Brain microvascular endothelial cell (primary cell): ENCODE results near the gene BATF.

Source experiments
- DNase-seq: peaks from one replicate; pipeline ENCODE4 v3.0.0-alpha.2; 2020
- H3K27ac ChIP-seq: fragments of 250-450 bp; sonication (Bioruptor Pico); 2 replicates; pipeline ENCODE4 v1.5.1; 2020; ENCODE audit warnings: mild to moderate bottlenecking, moderate library complexity
- H3K27me3 ChIP-seq: fragments of 250-450 bp; sonication (Bioruptor Pico); replicated peaks from 2 replicates; pipeline ENCODE4 v1.5.1; 2020; ENCODE audit warnings: mild to moderate bottlenecking
- H3K36me3 ChIP-seq: fragments of 250-450 bp; sonication (Bioruptor Pico); replicated peaks from 2 replicates; pipeline ENCODE4 v1.5.1; 2020; ENCODE audit warnings: mild to moderate bottlenecking
- H3K4me3 ChIP-seq: 2 replicates; pipeline ENCODE4 v1.5.1; 2011; ENCODE audit warnings: low read depth, mild to moderate bottlenecking, control low read depth, low read length, moderate library complexity
- in situ Hi-C: cut with HindIII; loops from 2 replicates; pipeline ENCODE4 v1.10.0; 2017; ENCODE audit warnings: low sequenced_read_pairs, low pct_ligation_motif_present
- TF ChIP-seq, protein P1 (sequence below): IDR thresholded peaks from 2 replicates; pipeline ENCODE4 v1.5.1; 2011; ENCODE audit warnings: low read depth, mild to moderate bottlenecking, moderate library complexity, low read length, control low read depth, inconsistent platforms; ENCODE audit errors: missing control alignments

Gene BATF

DNA sequence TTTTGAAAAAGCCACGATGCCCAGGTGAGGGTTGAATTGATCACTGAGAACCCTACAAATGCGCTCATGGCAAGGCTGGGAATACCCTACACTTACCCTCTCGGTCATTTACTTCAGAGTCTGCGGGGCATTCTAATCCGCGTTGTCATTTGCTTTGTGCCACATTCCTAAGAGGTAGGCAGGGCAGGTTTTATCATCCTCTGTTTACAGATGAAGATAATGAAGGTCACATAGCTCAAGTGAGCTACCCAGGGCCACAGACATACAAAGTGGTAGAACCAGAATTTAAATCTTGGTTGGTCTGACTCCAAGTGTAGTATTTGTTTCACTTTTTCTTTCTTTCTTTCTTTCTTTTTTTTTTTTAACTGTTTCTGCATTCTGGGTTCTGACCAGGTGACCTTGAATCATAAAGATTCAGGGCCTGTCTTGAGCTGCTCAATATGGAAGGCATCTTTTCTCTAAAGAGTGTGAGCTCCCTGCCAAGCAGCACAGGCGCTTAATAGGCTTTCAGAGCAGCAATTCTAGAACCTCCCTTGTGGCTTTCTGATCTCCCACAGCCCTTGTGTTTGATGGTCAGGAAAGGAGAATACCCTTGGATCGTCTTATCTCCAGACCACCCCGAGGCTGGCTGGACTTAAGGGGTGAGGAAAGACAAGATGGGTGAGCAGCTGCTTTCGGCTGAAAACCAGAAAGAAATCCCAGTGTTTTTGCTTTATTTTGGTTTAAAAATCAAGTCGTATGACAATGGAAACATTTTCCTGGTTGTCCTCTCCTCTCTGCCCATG, 662 bp upstream of the BATF start:
- H3K27ac ChIP-seq: no peak overlapping the region
- in situ Hi-C loops: no loop called here

DNA sequence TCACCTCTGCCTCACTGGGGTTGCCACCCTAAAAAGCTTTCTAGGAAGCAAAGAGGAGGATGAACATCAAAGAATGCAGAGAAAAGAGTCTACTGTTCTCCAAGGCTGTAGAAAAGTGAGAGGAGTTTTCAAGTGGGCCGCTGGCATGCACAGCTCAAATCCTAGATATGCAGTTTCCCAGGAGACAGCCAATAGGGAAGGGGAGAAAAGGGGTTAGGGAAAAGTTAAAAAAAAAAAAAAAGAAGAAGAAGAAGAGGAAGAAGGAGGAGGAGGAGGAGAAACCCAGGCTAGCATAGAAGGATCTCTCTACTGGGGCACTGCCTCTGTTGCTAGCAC, 682 bp downstream of the BATF start:
- no peak overlapping the region for H3K27ac ChIP-seq
- in situ Hi-C loops: no loop called here
- H3K4me3 ChIP-seq: no peak overlapping the region

More for the DNA sequence above, 662 bp upstream of the BATF start:
- H3K4me3 ChIP-seq: no peak overlapping the region
- DNase-seq: no peak
- H3K27me3 ChIP-seq: no peaks in the 10 kb centered on the region
- TF ChIP-seq, protein P1, sequence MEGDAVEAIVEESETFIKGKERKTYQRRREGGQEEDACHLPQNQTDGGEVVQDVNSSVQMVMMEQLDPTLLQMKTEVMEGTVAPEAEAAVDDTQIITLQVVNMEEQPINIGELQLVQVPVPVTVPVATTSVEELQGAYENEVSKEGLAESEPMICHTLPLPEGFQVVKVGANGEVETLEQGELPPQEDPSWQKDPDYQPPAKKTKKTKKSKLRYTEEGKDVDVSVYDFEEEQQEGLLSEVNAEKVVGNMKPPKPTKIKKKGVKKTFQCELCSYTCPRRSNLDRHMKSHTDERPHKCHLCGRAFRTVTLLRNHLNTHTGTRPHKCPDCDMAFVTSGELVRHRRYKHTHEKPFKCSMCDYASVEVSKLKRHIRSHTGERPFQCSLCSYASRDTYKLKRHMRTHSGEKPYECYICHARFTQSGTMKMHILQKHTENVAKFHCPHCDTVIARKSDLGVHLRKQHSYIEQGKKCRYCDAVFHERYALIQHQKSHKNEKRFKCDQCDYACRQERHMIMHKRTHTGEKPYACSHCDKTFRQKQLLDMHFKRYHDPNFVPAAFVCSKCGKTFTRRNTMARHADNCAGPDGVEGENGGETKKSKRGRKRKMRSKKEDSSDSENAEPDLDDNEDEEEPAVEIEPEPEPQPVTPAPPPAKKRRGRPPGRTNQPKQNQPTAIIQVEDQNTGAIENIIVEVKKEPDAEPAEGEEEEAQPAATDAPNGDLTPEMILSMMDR: no peak
- no peaks in the 10 kb centered on the region for H3K36me3 ChIP-seq

DNA sequence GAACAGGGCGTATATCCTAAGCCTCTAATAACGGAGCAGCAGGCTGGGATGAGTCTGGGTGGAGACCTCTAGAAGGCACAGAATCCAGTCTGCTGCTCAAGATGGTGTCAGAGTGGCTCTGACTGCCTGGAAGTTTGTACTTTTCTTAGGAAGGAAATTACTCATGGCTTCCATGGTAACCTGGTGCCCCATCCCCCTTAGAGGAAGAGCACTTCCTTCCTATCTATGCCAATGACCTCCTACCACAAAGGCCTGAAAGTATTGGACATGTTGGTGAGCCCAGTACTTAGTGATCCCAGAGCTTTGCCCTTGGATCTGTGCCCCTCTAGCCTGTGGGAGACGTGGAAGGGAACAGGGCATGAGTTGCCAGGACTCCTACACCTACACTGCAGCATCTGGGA, 1.5 kb downstream of the BATF start:
- in situ Hi-C loops: no loop called here
- no peak for DNase-seq
- no peak overlapping the region for H3K4me3 ChIP-seq
- no peaks in the 10 kb centered on the region for H3K27me3 ChIP-seq
- H3K27ac ChIP-seq: no peak overlapping the region
- no peaks in the 10 kb centered on the region for H3K36me3 ChIP-seq
- TF ChIP-seq, protein P1: no peak

More for the DNA sequence above, 682 bp downstream of the BATF start:
- DNase-seq: no peak
- TF ChIP-seq, protein P1: no peak
- Histone ChIP-seq H3K36me3 (no peaks in the 10 kb centered on the region), H3K27me3 (no peaks in the 10 kb centered on the region)

DNA sequence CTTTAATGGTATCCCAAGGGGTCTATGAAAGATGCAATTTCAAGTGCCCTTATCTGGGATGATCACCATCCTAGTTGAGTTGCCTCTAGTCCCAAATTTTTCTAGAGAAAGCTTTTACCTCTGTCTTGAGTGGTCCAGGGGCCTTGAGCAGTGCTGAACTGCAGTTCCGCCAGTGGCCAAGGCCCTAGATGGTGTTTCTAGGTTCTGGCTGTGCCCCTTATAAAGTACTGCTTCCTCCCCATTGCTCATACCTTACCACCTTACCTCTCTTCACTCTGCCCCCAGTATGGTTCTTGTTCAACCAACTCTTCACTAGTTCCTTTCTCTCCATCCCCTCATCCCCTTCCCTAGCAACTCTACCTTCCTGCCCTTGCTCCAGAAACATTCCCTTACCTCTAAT, 3.7 kb downstream of the BATF start:
- Histone ChIP-seq H3K36me3 (no peaks in the 10 kb centered on the region), H3K4me3 (no peak overlapping the region), H3K27me3 (no peaks in the 10 kb centered on the region), H3K27ac (no peak overlapping the region)
- in situ Hi-C loops: no loop called here
- TF ChIP-seq, protein P1: no peak
- no peak for DNase-seq

DNA sequence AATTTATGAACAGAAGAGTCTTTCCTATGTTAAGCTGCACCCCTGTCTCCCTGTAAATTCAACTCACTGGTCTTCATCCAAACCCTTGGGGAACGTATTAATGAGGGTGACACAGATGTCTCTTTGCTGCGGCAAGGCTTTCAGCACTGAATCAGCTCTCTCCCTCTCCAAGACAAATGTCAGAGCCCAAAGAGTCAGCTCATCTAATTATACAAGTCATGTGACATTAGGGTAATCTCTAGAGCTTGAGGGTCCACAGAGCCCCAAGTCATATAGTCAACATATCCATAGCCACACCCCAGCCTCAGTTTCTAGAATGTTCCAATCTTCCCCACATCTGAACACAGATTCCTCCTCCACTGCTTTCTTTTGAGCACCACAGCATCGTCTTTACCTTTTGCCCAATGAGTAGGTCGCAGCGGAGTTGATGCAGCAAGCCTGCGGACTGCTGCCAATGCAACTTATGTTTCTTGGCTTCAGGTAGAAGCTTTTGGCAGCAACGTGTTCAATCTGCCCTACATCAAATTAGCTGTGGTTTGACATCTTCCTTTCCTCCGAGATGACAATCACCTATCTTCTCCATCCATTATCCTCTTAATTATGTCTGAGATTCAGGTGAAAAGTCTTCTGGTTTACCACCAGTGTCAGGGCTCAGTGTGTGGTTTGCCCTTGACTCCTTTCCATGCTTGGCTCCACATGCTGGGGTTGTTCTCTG, 5.3 kb downstream of the BATF start:
- DNase-seq: no peak
- Histone ChIP-seq H3K27ac (no peak overlapping the region), H3K4me3 (no peak overlapping the region), H3K27me3 (no peaks in the 10 kb centered on the region), H3K36me3 (no peaks in the 10 kb centered on the region)
- TF ChIP-seq, protein P1: no peak
- in situ Hi-C loops: no loop called here

DNA sequence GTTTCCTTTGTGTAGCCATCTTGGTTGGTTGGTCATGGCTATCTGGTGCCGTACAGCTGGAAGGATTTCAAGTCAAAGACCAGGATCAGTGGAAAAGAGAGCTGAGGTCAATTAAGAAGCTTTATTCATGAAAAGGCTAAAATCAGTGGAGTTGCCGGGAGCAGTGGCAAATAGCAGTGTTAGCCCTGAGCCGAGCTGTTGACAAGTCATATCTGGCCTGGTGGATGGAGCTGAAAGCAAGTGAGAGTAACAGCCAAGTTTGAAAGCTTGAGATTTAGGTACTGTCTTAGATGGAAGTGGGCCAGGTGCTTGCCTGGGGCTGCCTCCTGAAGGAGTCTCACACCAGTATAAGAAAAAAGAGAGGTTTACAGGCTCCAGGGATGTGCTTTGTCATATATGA, 9.0 kb downstream of the BATF start:
- H3K27ac ChIP-seq: no peak overlapping the region
- in situ Hi-C loops: no loop called here
- no peak for DNase-seq
- H3K27me3 ChIP-seq: no peaks in the 10 kb centered on the region
- no peaks in the 10 kb centered on the region for H3K36me3 ChIP-seq
- H3K4me3 ChIP-seq: no peak overlapping the region
- TF ChIP-seq, protein P1: no peak
